ENCODE measurements around the gene JARID2. TPM values are rescaled to one million over a fixed set of nuclear protein-coding genes. Genes with fewer than 3 reads are reported as not detected.

The JARID2 gene
- total RNA-seq, 1 experiment from 2014 or later, result 23.6 TPM

- CTCF ChIA-PET, result no interaction called here
- no peaks in the 10 kb centered on the region for H3K9me3 ChIP-seq (ENCODE audit: control insufficient read depth in 1 of 2, insufficient read depth in 1 of 2, low read depth in 1 of 2, low read length in 2 of 2)
- no peaks in the 10 kb centered on the region for H4K20me1 ChIP-seq (ENCODE audit: insufficient read depth)
- H3K4me2 ChIP-seq (ENCODE audit: low read length), result no peak overlapping the region
- intact Hi-C loops (cut with micrococcal nuclease), result no loop called here
- no peak overlapping the region for H3K9ac ChIP-seq (ENCODE audit: low read length)
- H3K36me3 ChIP-seq (ENCODE audit: control insufficient read depth in 1 of 2, insufficient read depth in 2 of 2, low read length in 2 of 2), result 0 out of 4 replicates have a peak, but pooled peaks cover 0 to 2% of the 10 kb centered on the region in 2 experiments
- POLR2A ChIA-PET, result no interaction called here
- no peaks in the 10 kb centered on the region for H3K27me3 ChIP-seq (ENCODE audit: insufficient read depth, low read length)
- DNase-seq (ENCODE audit: low read depth, low spot score) (no peak), ATAC-seq (no peak)
- no peak for TF ChIP-seq SIN3A (IDR thresholded peaks at IDR 0.05; ENCODE audit: low read depth)
- TF ChIP-seq, protein P1, sequence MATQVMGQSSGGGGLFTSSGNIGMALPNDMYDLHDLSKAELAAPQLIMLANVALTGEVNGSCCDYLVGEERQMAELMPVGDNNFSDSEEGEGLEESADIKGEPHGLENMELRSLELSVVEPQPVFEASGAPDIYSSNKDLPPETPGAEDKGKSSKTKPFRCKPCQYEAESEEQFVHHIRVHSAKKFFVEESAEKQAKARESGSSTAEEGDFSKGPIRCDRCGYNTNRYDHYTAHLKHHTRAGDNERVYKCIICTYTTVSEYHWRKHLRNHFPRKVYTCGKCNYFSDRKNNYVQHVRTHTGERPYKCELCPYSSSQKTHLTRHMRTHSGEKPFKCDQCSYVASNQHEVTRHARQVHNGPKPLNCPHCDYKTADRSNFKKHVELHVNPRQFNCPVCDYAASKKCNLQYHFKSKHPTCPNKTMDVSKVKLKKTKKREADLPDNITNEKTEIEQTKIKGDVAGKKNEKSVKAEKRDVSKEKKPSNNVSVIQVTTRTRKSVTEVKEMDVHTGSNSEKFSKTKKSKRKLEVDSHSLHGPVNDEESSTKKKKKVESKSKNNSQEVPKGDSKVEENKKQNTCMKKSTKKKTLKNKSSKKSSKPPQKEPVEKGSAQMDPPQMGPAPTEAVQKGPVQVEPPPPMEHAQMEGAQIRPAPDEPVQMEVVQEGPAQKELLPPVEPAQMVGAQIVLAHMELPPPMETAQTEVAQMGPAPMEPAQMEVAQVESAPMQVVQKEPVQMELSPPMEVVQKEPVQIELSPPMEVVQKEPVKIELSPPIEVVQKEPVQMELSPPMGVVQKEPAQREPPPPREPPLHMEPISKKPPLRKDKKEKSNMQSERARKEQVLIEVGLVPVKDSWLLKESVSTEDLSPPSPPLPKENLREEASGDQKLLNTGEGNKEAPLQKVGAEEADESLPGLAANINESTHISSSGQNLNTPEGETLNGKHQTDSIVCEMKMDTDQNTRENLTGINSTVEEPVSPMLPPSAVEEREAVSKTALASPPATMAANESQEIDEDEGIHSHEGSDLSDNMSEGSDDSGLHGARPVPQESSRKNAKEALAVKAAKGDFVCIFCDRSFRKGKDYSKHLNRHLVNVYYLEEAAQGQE (IDR thresholded peaks at IDR 0.05; ENCODE audit: low read depth), result no peak
- TF ChIP-seq CBX3 (IDR thresholded peaks at IDR 0.05; ENCODE audit: low read depth), result no peak
- TF ChIP-seq EZH2 (IDR thresholded peaks at IDR 0.05), result no peak
- TF ChIP-seq MAX (IDR thresholded peaks at IDR 0.05), result no peak
- TF ChIP-seq POLR2A (IDR thresholded peaks at IDR 0.05; ENCODE audit: borderline replicate concordance, extremely low read depth, insufficient read depth, insufficient read length), result no peak
- TF ChIP-seq EGR1 (IDR thresholded peaks at IDR 0.05; ENCODE audit: low read depth), result no peak
- no TSS peak for BruUV-seq (replicated peaks)
- no peaks in the 10 kb centered on the region; the same call in 1 of the 2 replicates for H3K9me2 ChIP-seq (ENCODE audit: insufficient read depth)
- no peak overlapping the region for H3K4me3 ChIP-seq (replicated peaks in 1 of 2; ENCODE audit: low read depth in 1 of 2, low read length in 2 of 2)
- RAD21 ChIA-PET (ENCODE audit: low non-redundant PET in 1 of 2, low total read pairs in 2 of 2, uncharacterized antibody in 2 of 2, unreplicated experiment in 2 of 2), result no interaction called here
- H2AFZ ChIP-seq (ENCODE audit: low read depth, low read length, poor library complexity, severe bottlenecking), result no peak overlapping the region
- H3K79me2 ChIP-seq (ENCODE audit: insufficient read depth, low read length), result peaks cover 10% of the 10 kb centered on the region; the same call in 1 of the 2 replicates
- H3K27ac ChIP-seq (ENCODE audit: low read depth, low read length), result no peak overlapping the region
- H3K4me1 ChIP-seq (ENCODE audit: control insufficient read depth in 1 of 2, insufficient read depth in 2 of 2, low read length in 2 of 2), result no peaks in the 10 kb centered on the region
Observed at GRCh38 chr6:15483060-15483459, 237.2 kb downstream of the JARID2 start.

GRCh38 chr6:15484140-15484539 lies 238.3 kb downstream of the JARID2 start:
- H3K27me3 ChIP-seq (ENCODE audit: insufficient read depth, low read length), result no peaks in the 10 kb centered on the region
- H3K79me2 ChIP-seq (ENCODE audit: insufficient read depth, low read length), result peaks cover 10% of the 10 kb centered on the region; the same call in 1 of the 2 replicates
- ChIA-PET CTCF (no interaction called here), RAD21 (ENCODE audit: low non-redundant PET in 1 of 2, low total read pairs in 2 of 2, uncharacterized antibody in 2 of 2, unreplicated experiment in 2 of 2) (no interaction called here), POLR2A (no interaction called here)
- no peaks in the 10 kb centered on the region for H3K4me1 ChIP-seq (ENCODE audit: control insufficient read depth in 1 of 2, insufficient read depth in 2 of 2, low read length in 2 of 2)
- H3K4me2 ChIP-seq (ENCODE audit: low read length), result no peak overlapping the region
- H3K36me3 ChIP-seq (ENCODE audit: control insufficient read depth in 1 of 2, insufficient read depth in 2 of 2, low read length in 2 of 2), result 0 out of 4 replicates have a peak, but pooled peaks cover 0 to 2% of the 10 kb centered on the region in 2 experiments
- no peak overlapping the region for H3K4me3 ChIP-seq (replicated peaks in 1 of 2; ENCODE audit: low read depth in 1 of 2, low read length in 2 of 2)
- TF ChIP-seq SIN3A (IDR thresholded peaks at IDR 0.05; ENCODE audit: low read depth), result no peak
- TF ChIP-seq RAD21 (IDR thresholded peaks at IDR 0.05; ENCODE audit: low read depth), result no peak
- TF ChIP-seq, protein P1 (IDR thresholded peaks at IDR 0.05; ENCODE audit: low read depth), result no peak
- DNase-seq (ENCODE audit: low read depth, low spot score) (no peak), ATAC-seq (no peak)
- no peaks in the 10 kb centered on the region for H3K9me3 ChIP-seq (ENCODE audit: control insufficient read depth in 1 of 2, insufficient read depth in 1 of 2, low read depth in 1 of 2, low read length in 2 of 2)
- H4K20me1 ChIP-seq (ENCODE audit: insufficient read depth), result no peaks in the 10 kb centered on the region
- no peak overlapping the region for H2AFZ ChIP-seq (ENCODE audit: low read depth, low read length, poor library complexity, severe bottlenecking)
- no peak overlapping the region for H3K9ac ChIP-seq (ENCODE audit: low read length)
- intact Hi-C loops (cut with micrococcal nuclease), result no loop called here
- H3K27ac ChIP-seq (ENCODE audit: low read depth, low read length), result no peak overlapping the region
- BruUV-seq (replicated peaks), result no TSS peak
- no peaks in the 10 kb centered on the region; the same call in 1 of the 2 replicates for H3K9me2 ChIP-seq (ENCODE audit: insufficient read depth)
